Measurements from ENCODE around the gene ACACA. TPM values are rescaled to one million over a fixed set of nuclear protein-coding genes. Genes with fewer than 3 reads are reported as not detected.
A peak's percentile ranks its signal among the peaks of the same experiment; 100 is the strongest.

ACACA gene
- total and polyA plus RNA-seq, 2 donors (not counting 3 experiments of a cell fraction or from before 2014, with no cell fraction given): 55.3 to 124 TPM

DNA sequence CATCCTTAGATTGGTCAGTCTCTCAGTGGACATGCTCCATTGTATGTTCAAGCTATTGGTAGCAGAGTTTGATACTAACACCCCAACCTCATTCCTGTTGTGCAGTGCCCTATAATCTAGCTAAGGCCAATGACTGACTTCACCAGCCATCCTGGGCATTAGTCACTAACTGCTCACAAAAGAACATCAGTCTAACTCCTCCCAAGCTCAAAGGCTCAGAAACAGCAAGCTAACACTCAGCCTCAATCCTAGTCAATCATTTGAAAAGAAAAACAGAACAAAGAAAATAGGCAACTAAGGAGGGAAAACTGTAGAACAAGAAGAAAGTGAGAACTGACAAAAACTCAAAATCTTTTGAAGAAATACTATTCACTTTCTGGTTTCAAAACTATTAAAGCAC, 229.9 kb downstream of the ACACA start:
- Histone ChIP-seq H3K9ac (replicated peaks; ENCODE audit: extremely low read depth, insufficient read depth, low read length) (no peak overlapping the region), H3K36me3 (ENCODE audit: control insufficient read depth in 2 of 2, extremely low read depth in 1 of 2, insufficient read depth in 2 of 2, low read length in 2 of 2) (peaks cover 6 to 9% of the 10 kb centered on the region in 2 experiments), H3K9me3 (replicated peaks; ENCODE audit: control insufficient read depth, insufficient read depth, low read length) (no peaks in the 10 kb centered on the region), H3K27me3 (ENCODE audit: control insufficient read depth in 2 of 2, insufficient read depth in 2 of 2, low read length in 2 of 2) (no peaks in the 10 kb centered on the region), H3K4me3 (replicated peaks in 1 of 3; ENCODE audit: insufficient read depth in 1 of 3, low read depth in 1 of 3, low read length in 3 of 3) (no peak overlapping the region), H3K4me1 (ENCODE audit: control insufficient read depth, extremely low read depth, insufficient read depth, low read length) (peaks cover 23% of the 10 kb centered on the region), H3K27ac (ENCODE audit: insufficient read depth, low read depth, low read length) (no peak overlapping the region), H3K79me2 (ENCODE audit: control insufficient read depth, insufficient read depth, low read length) (no peaks in the 10 kb centered on the region), H2AFZ (ENCODE audit: low read depth, low read length) (no peak overlapping the region), H4K20me1 (replicated peaks; ENCODE audit: control insufficient read depth, extremely low read depth, insufficient read depth, low read length) (no peaks in the 10 kb centered on the region), H3K9me1 (replicated peaks; ENCODE audit: control insufficient read depth, extremely low read depth, insufficient read depth, low read length) (no peaks in the 10 kb centered on the region), H3K4me2 (ENCODE audit: insufficient read depth, low read length) (no peak overlapping the region)
- FAIRE-seq (no peak), DNase-seq (ENCODE audit: low read depth, low spot score) (peak; percentile 11)
- no TSS peak for BruUV-seq (replicated peaks)
- dilution Hi-C loops (cut with MboI; ENCODE audit: extremely low pct_ligation_motif_present, low sequenced_read_pairs): no loop called here
- POLR2A ChIA-PET: no interaction called here
- no peak for TF ChIP-seq GATA2 (IDR thresholded peaks at IDR 0.05; ENCODE audit: insufficient read depth, insufficient read length, low read depth, low read length)
- no peak for TF ChIP-seq POLR2AphosphoS5 (IDR thresholded peaks at IDR 0.05; ENCODE audit: insufficient read depth, low read depth, low read length)
- TF ChIP-seq, protein P1, sequence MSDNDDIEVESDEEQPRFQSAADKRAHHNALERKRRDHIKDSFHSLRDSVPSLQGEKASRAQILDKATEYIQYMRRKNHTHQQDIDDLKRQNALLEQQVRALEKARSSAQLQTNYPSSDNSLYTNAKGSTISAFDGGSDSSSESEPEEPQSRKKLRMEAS (IDR thresholded peaks at IDR 0.05; ENCODE audit: insufficient read depth, insufficient read length): no peak
- TF ChIP-seq, protein P2, sequence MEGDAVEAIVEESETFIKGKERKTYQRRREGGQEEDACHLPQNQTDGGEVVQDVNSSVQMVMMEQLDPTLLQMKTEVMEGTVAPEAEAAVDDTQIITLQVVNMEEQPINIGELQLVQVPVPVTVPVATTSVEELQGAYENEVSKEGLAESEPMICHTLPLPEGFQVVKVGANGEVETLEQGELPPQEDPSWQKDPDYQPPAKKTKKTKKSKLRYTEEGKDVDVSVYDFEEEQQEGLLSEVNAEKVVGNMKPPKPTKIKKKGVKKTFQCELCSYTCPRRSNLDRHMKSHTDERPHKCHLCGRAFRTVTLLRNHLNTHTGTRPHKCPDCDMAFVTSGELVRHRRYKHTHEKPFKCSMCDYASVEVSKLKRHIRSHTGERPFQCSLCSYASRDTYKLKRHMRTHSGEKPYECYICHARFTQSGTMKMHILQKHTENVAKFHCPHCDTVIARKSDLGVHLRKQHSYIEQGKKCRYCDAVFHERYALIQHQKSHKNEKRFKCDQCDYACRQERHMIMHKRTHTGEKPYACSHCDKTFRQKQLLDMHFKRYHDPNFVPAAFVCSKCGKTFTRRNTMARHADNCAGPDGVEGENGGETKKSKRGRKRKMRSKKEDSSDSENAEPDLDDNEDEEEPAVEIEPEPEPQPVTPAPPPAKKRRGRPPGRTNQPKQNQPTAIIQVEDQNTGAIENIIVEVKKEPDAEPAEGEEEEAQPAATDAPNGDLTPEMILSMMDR (IDR thresholded peaks at IDR 0.05; ENCODE audit: extremely low read depth in 1 of 2, insufficient read depth in 1 of 2, low read depth in 1 of 2, low read length in 2 of 2): no peak
- no peak for TF ChIP-seq POLR2A (IDR thresholded peaks at IDR 0.05; ENCODE audit: low read depth, low read length)
- no peak for TF ChIP-seq FOS (IDR thresholded peaks at IDR 0.05; ENCODE audit: borderline replicate concordance, insufficient read depth, low read length)
- TF ChIP-seq MYC (IDR thresholded peaks at IDR 0.05; ENCODE audit: low read depth, low read length): no peak
- TF ChIP-seq JUN (IDR thresholded peaks at IDR 0.05; ENCODE audit: borderline replicate concordance, insufficient read depth, insufficient read length, low read depth): no peak
- TF ChIP-seq EZH2 (IDR thresholded peaks at IDR 0.05; ENCODE audit: borderline replicate concordance, low read depth, low read length, severe bottlenecking): no peak
- CTCF ChIA-PET: interaction anchor here (1.0 to 4.3 kb wide), 6 partner anchors 10 to 63 kb away, joined by 3 to 19 read pairs (median 4); no protein-coding TSS in a partner anchor
- intact Hi-C loops (cut with micrococcal nuclease): no loop called here

Measured in endothelial cell of umbilical vein (primary cell).